GOT3 (cell line): ENCODE results near the gene PLCB4.

Experiments used
- DNase-seq: peaks from one replicate; lab custom pipeline; 2025; ENCODE audit warnings: mixed read lengths; lab: John Stamatoyannopoulos, UW

The PLCB4 gene

GRCh38 chr20:9103955-9104354 lies 35.1 kb downstream of the PLCB4 start:
- no peak for DNase-seq

- no peak for DNase-seq
Observed at GRCh38 chr20:9108260-9108659, 39.4 kb downstream of the PLCB4 start.

- no peak for DNase-seq
Observed at GRCh38 chr20:9109566-9109965, 40.7 kb downstream of the PLCB4 start.

GRCh38 chr20:9110365-9110764 lies 41.5 kb downstream of the PLCB4 start:
- DNase-seq: no peak

- no peak for DNase-seq
Observed at GRCh38 chr20:9110916-9111432, 42.1 kb downstream of the PLCB4 start.

GRCh38 chr20:9112541-9113515 lies 43.9 kb downstream of the PLCB4 start:
- DNase-seq: no peak

GRCh38 chr20:9114709-9115108 lies 45.8 kb downstream of the PLCB4 start:
- no peak for DNase-seq

GRCh38 chr20:9117548-9117947 lies 48.7 kb downstream of the PLCB4 start:
- DNase-seq: no peak

- no peak for DNase-seq
Observed at GRCh38 chr20:9119776-9120175, 50.9 kb downstream of the PLCB4 start.

GRCh38 chr20:9121211-9121610 lies 52.3 kb downstream of the PLCB4 start:
- no peak for DNase-seq

- DNase-seq: no peak
Observed at GRCh38 chr20:9122571-9122970, 53.7 kb downstream of the PLCB4 start.

GRCh38 chr20:9126527-9126926 lies 57.6 kb downstream of the PLCB4 start:
- DNase-seq: no peak

- DNase-seq: no peak
Observed at GRCh38 chr20:9128568-9128967, 59.7 kb downstream of the PLCB4 start.

GRCh38 chr20:9129756-9130155 lies 60.9 kb downstream of the PLCB4 start:
- DNase-seq: no peak

- no peak for DNase-seq
Observed at GRCh38 chr20:9130521-9130920, 61.6 kb downstream of the PLCB4 start.

- DNase-seq: no peak
Observed at GRCh38 chr20:9131841-9132240, 63.0 kb downstream of the PLCB4 start.

- no peak for DNase-seq
Observed at GRCh38 chr20:9134346-9134745, 65.5 kb downstream of the PLCB4 start.

- no peak for DNase-seq
Observed at GRCh38 chr20:9136114-9136513, 67.2 kb downstream of the PLCB4 start.

GRCh38 chr20:9137001-9137400 lies 68.1 kb downstream of the PLCB4 start:
- DNase-seq: no peak

- no peak for DNase-seq
Observed at GRCh38 chr20:9139106-9139833, 70.4 kb downstream of the PLCB4 start.

GRCh38 chr20:9140162-9140760 lies 71.4 kb downstream of the PLCB4 start:
- DNase-seq: no peak

GRCh38 chr20:9141070-9141469 lies 72.2 kb downstream of the PLCB4 start:
- no peak for DNase-seq
